NT2/D1 (cell line): ENCODE measurements around the gene RAD18.

ENCODE experiments used
- DNase-seq: peaks from one replicate; pipeline ENCODE4 v3.0.0-alpha.2; 2011; ENCODE audit warnings: low read depth, low spot score
- H3K27me3 ChIP-seq: 2 replicates; pipeline ENCODE4 v1.6.0; 2011; ENCODE audit warnings: mild to moderate bottlenecking; ENCODE audit not compliant: insufficient read length, insufficient read depth
- H3K36me3 ChIP-seq: 2 replicates; pipeline ENCODE4 v1.6.1; 2011; ENCODE audit warnings: mild to moderate bottlenecking, low read length, mixed read lengths; ENCODE audit not compliant: insufficient read depth, insufficient read length
- H3K4me1 ChIP-seq: 2 replicates; pipeline ENCODE4 v1.5.1; 2011; ENCODE audit not compliant: insufficient read depth, insufficient read length
- H3K4me3 ChIP-seq: 2 replicates; pipeline ENCODE4 v1.5.1; 2011; ENCODE audit warnings: low read depth; ENCODE audit not compliant: insufficient read length
- H3K9ac ChIP-seq: 2 replicates; pipeline ENCODE4 v1.6.0; 2011; ENCODE audit warnings: low read depth; ENCODE audit not compliant: insufficient read length
- H3K9me3 ChIP-seq: 2 replicates; pipeline ENCODE4 v1.5.1; 2011; ENCODE audit warnings: mild to moderate bottlenecking, low read length; ENCODE audit not compliant: insufficient read depth
- SUZ12 ChIP-seq: IDR thresholded peaks from 2 replicates; pipeline ENCODE4 v1.6.1; 2011; ENCODE audit not compliant: insufficient read length, insufficient read depth; ENCODE audit errors: extremely low read depth
- YY1 ChIP-seq: IDR thresholded peaks from 2 replicates; pipeline ENCODE4 v1.6.1; 2011; ENCODE audit not compliant: insufficient read length, insufficient read depth
- ZNF274 ChIP-seq: IDR thresholded peaks from 2 replicates; pipeline ENCODE4 v1.6.1; 2011; ENCODE audit warnings: mild to moderate bottlenecking, low read depth, low read length

RAD18 gene

DNA sequence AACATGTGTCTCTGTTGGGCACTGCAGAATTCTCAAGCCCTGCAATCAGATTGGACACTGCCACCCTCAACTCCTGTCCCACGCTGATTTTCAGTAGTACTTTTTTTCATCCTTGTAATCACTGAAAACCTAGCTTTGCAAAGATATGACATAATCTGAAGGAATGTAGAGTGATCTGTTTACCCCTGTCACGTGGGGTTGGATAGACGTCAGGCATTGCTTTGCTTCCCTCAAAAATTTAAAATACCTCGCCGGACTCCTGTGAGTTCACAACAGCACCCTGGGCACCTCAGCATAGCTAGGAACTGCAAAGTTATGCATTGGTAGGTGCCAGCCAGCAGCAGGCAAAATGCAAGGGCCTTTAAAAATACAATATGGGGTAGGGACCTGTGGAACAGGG is 122.7 kb downstream of the RAD18 start:
- Histone ChIP-seq H3K27me3 (no peaks in the 10 kb centered on the region), H3K36me3 (no peaks in the 10 kb centered on the region), H3K9me3 (no peaks in the 10 kb centered on the region), H3K4me3 (no peak overlapping the region), H3K9ac (no peak overlapping the region), H3K4me1 (no peaks in the 10 kb centered on the region)
- no peak for DNase-seq
- TF ChIP-seq ZNF274 (no peak), YY1 (no peak), SUZ12 (no peak)

DNA sequence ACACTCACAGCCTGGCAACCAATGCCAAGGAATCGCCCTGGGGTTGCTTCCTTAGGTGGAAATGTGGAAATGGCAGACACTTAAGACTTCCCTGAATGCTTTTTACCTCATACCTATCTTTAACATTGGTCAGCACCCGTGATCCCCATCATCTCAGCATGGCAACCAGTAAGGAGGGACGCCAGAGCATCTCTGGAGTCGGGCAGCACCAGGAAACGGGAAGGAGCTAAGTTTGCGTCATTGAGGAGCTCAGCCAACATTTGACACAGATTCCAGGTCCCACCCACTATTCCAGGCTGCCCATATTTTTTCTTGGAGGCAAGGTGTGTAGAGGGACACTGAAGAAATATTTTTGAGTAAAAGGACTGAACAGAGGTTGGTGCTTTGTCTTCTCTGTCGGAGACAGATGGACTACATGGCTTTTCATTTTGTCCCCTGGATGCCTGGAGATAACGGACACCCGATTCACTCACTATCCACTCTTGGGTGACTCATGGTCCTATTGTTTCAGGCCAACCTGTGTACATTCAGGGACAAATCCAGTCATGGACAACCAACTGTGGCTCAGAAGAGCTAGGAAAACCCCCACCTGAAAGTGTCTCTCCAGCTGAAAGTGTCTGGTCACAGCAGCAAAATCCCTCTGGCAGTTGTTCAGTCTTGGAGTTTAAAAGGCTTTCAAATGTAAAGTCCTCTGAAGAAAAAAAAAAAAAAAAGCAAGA is 123.5 kb downstream of the RAD18 start:
- Histone ChIP-seq H3K27me3 (no peaks in the 10 kb centered on the region), H3K36me3 (no peaks in the 10 kb centered on the region), H3K9ac (no peak overlapping the region), H3K4me3 (no peak overlapping the region), H3K4me1 (no peaks in the 10 kb centered on the region), H3K9me3 (no peaks in the 10 kb centered on the region)
- no peak for DNase-seq
- TF ChIP-seq ZNF274: no peak

DNA sequence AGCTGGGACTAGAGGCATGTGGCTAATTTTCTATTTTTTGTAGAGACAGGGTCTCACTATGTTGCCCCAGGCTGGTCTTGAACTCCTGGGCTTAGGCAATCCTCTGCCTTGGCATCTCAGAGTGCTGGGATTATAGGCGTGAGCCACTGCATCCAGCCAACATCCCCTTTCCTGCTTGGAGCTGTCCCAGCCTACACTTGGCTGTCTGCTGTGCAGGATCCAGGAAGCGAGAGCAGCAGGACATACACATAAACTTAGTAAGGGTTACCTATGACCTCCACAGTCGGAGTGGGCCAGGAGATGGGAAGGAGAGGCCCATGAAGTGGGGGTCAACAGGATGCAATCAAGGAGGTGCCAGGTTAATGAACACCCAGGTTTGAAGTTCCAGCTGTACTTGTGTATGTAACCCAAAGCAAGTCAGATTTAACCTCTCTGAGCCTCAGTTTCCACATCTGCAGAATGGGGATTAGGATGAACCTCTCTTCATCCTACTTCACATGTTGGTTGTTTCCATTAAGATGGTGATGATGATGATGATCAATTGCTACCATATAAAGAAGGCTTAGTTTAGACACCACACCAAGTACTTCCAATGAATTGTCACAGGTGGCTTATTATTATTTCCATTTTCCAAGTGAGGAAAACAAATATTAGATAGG is 124.4 kb downstream of the RAD18 start:
- no peaks in the 10 kb centered on the region for H3K27me3 ChIP-seq
- no peak overlapping the region for H3K4me3 ChIP-seq
- no peak overlapping the region for H3K9ac ChIP-seq
- H3K4me1 ChIP-seq: no peaks in the 10 kb centered on the region
- H3K9me3 ChIP-seq: no peaks in the 10 kb centered on the region
- TF ChIP-seq ZNF274: no peak
- no peak for TF ChIP-seq YY1
- TF ChIP-seq SUZ12: no peak
- no peak for DNase-seq
- no peaks in the 10 kb centered on the region for H3K36me3 ChIP-seq

DNA sequence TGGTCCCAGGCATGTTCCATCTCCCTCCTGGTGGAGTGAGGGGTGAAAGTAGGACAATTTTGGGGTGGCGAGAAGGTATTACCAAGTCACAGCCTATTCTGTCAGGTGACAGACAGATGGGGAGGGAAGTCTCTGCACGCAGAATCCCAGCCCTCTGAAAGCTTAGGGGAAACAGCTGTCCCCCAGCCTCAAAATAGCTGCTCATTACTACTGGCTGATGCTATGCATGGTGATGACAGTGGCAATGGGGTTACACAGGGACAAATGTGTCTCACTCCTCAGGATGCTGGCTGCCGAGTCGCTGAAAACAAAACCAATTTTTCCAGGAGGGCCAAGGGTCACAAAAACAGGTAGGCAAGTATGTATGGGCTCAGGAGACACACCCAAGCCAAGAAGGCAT is 125.0 kb downstream of the RAD18 start:
- no peaks in the 10 kb centered on the region for H3K4me1 ChIP-seq
- TF ChIP-seq SUZ12 (no peak), ZNF274 (no peak), YY1 (no peak)

DNA sequence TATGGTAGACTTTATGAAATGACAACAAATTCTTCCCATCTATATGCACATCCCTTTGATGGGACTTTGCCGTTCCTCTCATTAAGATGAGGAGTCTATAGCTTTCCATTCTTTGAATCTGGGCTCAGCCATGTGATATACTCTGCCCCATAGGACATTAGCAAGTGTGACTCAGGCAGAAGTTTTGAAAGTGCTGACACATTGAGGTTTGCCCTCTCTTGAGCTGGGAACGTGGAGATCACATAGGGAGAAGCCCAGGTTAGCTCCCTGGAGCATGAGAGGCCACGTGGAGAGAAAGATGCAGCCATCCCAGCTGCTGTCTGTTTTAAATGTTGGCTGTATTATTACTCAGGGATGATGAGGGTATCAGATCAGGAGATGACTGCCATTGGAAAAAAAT is 126.1 kb downstream of the RAD18 start:
- Histone ChIP-seq H3K9ac (no peak overlapping the region), H3K9me3 (no peaks in the 10 kb centered on the region), H3K4me1 (no peaks in the 10 kb centered on the region), H3K27me3 (no peaks in the 10 kb centered on the region), H3K36me3 (no peaks in the 10 kb centered on the region), H3K4me3 (no peak overlapping the region)
- no peak for DNase-seq
- TF ChIP-seq ZNF274 (no peak), SUZ12 (no peak), YY1 (no peak)

More for the DNA sequence above, 125.0 kb downstream of the RAD18 start:
- DNase-seq: no peak
- Histone ChIP-seq H3K27me3 (no peaks in the 10 kb centered on the region), H3K9ac (no peak overlapping the region), H3K9me3 (no peaks in the 10 kb centered on the region), H3K36me3 (no peaks in the 10 kb centered on the region), H3K4me3 (no peak overlapping the region)

DNA sequence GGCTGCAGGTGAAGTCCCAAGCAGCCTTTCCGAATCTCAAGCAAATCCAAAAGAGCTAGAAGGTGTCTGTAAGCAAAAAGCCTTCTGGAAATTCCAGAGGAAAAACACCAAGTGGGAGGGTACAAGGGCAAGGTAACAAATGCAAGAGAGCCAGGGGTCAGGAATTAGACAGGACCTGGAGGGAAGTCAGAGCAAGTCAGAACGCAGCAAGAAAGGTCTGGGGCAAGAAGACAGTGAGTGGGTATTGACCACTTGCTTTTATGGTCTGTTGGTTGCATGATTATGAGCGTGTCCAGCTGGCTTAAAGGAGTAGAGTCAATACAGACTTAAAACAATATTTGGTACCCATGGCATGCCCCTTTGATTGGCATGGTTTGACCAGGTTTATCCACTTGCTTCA is 127.2 kb downstream of the RAD18 start:
- no peak for DNase-seq
- H3K27me3 ChIP-seq: no peaks in the 10 kb centered on the region
- H3K4me3 ChIP-seq: no peak overlapping the region
- TF ChIP-seq SUZ12 (no peak), ZNF274 (no peak), YY1 (no peak)
- H3K36me3 ChIP-seq: no peaks in the 10 kb centered on the region
- no peaks in the 10 kb centered on the region for H3K4me1 ChIP-seq
- H3K9me3 ChIP-seq: no peaks in the 10 kb centered on the region
- no peak overlapping the region for H3K9ac ChIP-seq

DNA sequence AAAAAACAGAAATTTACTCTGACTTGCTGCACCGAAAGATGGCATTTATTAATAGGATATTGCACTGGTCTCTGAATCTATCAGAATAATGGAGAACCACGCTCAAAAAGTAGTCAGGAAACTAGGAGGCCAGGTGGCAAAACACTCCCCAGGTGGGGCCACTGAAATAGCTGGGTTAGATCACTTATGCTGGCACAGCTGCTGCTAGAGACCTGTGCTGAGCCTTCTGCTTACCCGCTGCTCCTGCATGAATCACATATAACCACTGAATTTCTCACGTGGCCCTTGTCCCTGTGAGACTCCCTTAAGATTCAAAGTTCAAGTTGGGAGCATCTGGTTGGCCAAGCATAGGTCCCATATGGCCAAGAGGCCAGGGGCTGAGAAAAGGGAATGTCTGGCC is 127.9 kb downstream of the RAD18 start:
- Histone ChIP-seq H3K36me3 (no peaks in the 10 kb centered on the region), H3K27me3 (no peaks in the 10 kb centered on the region), H3K4me3 (no peak overlapping the region), H3K9me3 (no peaks in the 10 kb centered on the region), H3K4me1 (no peaks in the 10 kb centered on the region), H3K9ac (no peak overlapping the region)
- no peak for DNase-seq
- TF ChIP-seq ZNF274 (no peak), YY1 (no peak), SUZ12 (no peak)
